Activated T-helper 9 cell treated with anti-CD3 and anti-CD28 coated beads, Interleukin-2, amount 50 U/mL, for 16 hours (primary cell): ENCODE measurements around the gene RAB11FIP3.
"Not testable (repeated sequence)": the region's sequence is repeated elsewhere in the genome, so short reads cannot be mapped to it uniquely, and the experiment has no call there.

Experiments
- DNase-seq: peaks from one replicate; pipeline ENCODE4 v3.0.0-alpha.2; 2020; ENCODE audit warnings: low read depth

Gene RAB11FIP3

GRCh38 chr16:467249-467871, 41.9 kb downstream of the RAB11FIP3 start:
- not testable (repeated sequence) for DNase-seq

DNA sequence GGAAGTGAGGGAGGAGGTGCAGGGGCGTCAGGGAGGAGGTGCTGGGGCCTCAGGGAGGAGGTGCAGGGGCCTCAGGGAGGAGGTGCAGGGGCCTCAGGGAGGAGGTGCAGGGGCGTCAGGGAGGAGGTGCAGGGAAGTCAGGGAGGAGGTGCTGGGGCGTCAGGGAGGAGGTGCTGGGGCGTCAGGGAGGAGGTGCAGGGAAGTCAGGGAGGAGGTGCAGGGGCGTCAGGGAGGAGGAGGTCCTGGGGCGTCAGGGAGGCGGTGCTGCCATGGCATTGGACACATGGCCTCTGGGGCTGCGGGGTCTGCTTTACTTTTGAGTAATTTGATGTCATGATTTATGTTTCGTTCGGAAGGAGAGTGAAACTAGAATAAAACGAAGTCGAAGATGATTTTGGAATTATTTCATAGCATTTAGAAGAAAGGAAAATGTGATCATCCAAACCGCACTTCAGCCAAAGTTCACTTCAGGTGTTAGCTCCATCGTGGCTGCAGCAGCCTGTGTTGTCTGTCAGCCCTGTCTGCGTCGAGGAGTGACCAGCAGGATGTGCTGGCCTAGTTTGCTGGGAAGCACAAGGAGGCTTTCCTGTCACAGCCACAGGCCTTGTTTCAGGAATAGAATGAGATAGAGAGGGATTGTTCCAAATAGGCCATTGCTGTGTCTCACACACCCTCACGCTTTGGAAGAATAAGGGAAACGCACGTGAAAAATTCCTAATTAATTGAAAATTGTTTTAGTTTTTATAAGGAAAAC, 42.8 kb downstream of the RAB11FIP3 start:
- no peak for DNase-seq

- not testable (repeated sequence) for DNase-seq
Measured at GRCh38 chr16:469459-469858, 44.0 kb downstream of the RAB11FIP3 start.

- no peak for DNase-seq
Measured at GRCh38 chr16:470418-470817, 45.0 kb downstream of the RAB11FIP3 start.

DNA sequence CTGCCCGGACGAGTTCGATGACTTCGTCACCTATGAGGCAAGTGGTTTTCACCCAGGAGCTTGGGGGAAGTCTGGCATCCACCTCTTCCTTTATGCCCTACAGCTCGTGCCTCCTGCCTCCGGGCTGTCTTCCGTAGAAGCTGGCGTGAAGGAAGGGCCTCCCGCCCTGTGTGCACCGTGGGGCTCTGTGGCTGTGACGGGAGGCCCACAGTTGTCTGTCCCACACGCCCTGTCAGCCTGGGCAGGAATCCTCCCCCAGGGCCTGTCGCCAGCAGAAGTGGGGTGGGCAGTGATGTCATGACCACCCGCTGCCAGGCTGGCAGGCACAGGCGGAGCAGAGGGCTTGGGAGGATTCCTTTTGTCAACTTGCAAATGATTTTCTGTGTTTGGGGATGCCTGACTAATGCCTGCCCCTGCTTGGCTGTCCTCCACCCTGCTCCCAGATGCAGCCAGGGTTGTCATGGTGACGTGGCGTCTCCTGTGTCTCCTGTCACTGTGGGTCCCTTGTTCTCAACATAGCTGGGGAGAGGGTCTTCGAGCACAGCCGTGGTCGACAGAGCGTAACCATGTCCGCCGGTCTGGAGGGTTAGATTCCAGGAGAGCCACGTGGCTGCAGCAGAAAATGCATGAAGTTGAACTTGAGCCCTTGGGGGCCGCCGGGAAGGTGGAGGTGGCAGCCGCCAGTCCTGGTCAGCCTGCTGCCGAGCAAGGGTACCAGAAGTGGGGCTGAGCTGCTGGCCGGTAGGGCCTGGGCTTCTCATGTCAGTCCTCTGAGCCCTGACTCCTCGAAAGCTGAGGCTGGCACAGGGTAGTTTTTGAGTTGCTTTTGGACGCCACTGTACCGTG, 46.1 kb downstream of the RAB11FIP3 start:
- DNase-seq: no peak

DNA sequence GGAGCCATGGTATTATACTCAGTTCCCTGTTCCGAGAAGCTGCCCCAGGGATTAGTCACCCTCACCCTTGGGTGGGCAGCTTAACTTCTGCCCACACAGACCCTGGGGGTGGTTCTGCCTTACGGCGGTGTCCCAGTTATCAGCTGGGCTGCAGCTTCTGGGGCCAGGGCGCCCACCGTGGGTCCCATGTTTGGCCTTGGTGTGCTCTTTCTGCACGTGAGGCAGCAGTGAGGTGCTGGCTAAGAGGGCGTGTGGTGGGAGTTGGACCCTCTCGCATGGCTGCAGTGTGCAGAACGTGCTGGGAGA, 46.7 kb downstream of the RAB11FIP3 start:
- DNase-seq: no peak

- DNase-seq: no peak
Measured at GRCh38 chr16:473046-474043, 47.9 kb downstream of the RAB11FIP3 start.

GRCh38 chr16:474420-475122, 49.1 kb downstream of the RAB11FIP3 start:
- no peak for DNase-seq

DNA sequence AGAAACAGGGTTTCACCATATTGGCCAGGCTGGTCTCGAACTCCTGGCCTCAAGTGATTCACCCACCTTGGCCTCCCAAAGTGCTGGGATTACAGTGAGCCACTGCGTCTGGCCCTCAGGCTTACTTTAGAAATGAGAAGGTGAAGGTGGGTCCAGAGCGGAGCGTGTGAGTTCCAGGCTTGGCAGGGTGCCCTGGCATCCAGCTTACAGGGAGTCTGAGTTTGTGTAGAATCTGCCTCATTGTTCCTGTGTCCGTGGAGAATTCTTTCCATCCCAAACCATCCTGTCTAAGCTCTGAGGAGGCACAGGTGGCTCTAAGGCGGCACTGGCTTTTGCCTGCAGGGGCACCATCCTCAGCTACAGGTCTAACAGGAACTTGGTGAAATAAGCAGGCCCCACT, 50.6 kb downstream of the RAB11FIP3 start:
- DNase-seq: no peak

DNA sequence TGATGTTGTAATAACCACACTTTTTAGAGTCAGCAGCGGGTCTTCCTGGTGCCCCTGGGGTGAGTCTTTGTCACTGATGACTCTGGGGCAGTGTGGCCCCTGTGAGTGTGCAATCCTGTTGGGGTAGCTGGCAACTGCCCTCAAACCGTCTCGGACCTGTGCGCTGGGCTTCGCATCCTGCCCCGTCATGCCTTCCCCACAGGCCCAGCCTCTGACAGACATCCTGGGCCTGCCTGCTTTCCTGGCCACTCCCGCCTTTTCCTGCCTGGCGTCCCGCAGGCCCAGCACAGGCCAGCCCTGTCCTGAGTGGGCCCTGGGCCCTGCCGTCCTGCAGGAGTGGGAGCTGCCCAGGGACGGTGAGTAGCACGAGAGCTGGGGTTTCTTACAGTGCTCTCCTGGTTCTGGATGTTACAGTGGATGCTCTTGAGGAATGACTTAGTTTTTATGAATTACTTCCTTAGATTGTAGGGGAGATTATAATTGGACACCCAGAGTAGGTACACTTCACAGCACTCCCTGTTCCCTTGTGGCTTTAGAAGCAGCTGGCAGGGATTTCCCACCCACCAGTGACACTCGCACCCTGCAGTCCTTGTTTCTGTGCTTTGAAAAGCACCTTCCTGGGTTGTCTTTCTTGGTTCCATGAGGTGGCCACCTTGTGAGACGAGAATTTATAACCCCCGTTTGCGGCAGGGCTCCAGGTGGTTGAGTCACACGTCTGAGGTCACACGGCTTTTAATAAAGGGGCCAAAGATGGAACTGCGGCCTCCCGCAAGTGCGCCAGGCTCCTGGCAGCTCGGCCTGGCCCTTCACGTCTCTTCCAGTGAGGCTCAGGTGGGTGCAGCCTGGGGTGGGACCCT, 52.1 kb downstream of the RAB11FIP3 start:
- no peak for DNase-seq

- not testable (repeated sequence) for DNase-seq
Measured at GRCh38 chr16:478287-478686, 52.8 kb downstream of the RAB11FIP3 start.

DNA sequence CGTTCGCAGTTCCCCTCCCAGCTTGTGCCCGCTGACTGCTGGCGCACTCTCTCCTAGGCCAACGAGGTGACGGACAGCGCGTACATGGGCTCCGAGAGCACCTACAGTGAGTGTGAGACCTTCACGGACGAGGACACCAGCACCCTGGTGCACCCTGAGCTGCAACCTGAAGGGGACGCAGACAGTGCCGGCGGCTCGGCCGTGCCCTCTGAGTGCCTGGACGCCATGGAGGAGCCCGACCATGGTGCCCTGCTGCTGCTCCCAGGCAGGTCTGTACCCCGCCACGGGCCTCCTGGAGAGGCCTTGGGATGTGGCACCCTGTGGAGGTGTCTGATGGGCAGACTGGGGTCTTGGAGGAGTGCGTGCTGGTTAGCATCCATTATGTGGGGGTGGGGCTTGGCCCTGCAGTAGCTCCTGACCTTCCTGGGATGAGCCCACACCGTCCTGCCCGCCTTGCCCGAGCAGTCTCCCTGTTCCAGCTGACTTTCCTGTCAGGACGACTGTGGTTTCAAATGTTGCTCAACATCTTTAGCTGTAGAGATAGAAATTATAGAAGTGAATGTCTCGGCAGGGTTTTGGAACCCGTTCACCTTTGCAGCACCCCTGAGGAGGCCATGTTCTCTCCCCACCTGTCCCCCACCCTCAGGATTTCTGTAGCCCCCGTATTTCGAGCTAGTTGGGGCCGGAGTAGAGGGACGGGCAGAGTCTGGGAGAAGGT, 57.2 kb downstream of the RAB11FIP3 start:
- no peak for DNase-seq

DNA sequence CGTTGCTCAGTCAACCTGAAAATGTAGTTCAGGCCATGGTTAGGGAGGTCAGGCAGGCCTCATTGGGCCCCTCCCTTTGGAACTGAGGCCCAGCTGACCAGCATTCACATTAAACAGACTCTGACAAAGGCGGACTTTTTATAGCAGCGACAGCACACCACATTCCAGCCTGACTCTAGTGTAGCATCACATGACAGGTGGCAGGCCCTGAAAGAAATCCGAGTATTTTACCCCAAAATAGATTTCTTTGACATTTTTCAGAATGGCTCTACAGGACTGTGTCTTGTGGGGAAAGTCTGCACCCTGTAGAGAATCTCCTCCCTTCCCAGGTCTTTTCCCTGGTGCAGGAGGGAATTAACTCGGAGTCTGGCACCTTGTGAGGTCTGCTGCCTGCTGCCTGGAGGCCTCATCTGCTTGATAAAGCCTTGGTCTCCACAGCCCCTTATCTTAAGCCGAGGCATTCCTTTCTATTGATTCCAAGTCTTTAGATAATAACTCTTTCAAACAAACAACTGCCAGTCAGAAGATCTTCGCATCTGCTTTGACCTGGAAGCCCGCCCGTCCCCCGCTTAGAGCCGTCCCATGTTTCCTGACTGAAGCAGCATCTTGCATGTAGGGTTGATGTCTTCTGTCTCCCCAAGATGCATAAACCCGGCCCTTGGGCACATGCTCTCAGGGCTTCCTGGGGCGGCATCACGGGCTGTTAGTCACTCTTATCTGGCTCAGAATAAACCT, 58.1 kb downstream of the RAB11FIP3 start:
- DNase-seq: no peak

DNA sequence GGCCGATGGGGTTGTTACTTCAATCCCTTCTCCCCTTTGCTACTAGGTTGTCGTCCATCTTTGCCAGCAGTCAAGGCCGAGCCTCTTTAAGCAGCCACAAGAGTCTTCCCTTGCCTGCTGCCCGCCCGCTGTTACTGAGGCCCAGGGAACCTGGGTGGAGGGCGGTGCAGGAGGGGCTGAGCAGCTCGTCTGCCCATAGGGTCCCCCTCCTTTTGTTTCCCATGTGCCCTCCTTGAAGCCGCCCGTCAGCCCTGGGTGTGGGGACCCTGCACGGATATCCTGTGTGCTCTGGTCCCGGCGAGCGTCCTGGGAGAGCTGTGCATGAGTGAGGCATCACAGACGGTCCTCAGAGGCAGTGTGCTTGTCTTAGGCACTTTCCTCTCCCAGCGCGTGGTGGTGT, 64.2 kb downstream of the RAB11FIP3 start:
- no peak for DNase-seq

DNA sequence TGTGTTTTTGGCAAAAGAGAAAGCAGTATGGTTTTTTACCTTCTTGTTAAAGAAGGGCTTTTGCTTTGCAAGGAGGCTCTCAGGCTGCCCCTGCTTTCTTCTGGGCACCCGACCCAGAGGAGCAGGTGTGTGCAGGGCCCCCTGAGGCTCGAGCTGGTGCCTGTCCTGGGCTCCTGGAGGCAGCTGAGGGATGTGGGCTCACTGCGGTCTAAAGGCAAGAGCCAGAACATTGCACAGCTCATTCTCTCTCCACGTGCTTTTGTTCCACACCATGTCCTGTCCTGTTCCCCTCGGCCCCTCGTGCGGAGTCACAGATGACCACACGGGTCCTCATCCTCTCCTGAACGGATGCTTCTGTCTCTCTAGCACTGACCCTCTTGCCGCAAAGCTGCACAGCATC, 65.3 kb downstream of the RAB11FIP3 start:
- DNase-seq: no peak

DNA sequence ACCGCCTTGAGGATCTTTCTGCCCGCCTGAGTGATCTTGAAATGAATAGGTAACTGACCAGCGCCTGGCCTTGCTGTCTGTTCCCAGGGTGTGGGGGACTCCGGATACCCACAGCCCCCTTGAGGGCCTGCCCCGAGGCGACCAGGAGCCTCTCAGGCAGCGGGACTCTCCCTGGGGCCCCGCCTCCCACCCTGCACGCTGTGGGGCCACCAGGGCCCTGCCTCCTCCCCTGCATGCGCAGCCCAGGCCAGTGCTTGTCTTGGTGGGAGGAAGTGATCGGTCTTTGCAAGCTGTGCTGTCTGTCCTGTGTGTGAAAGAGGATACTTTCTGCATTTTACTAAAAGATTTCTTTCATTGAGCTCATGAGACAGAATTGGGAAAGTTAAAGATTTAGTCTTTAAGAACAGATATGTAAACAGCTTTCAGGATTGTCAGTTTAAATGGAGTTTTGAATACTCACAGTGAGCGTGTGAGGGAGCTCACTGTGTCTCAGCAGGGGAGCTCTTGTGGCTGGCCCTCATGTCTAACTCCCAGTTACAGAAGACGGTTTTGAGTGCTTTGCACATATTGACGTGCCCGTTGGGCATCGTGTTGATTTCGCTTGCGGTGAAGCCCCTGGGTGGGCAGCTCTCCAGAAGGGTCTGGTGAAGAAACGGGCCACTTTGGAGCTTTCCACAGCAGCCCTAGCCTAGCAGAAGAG, 65.9 kb downstream of the RAB11FIP3 start:
- DNase-seq: no peak

DNA sequence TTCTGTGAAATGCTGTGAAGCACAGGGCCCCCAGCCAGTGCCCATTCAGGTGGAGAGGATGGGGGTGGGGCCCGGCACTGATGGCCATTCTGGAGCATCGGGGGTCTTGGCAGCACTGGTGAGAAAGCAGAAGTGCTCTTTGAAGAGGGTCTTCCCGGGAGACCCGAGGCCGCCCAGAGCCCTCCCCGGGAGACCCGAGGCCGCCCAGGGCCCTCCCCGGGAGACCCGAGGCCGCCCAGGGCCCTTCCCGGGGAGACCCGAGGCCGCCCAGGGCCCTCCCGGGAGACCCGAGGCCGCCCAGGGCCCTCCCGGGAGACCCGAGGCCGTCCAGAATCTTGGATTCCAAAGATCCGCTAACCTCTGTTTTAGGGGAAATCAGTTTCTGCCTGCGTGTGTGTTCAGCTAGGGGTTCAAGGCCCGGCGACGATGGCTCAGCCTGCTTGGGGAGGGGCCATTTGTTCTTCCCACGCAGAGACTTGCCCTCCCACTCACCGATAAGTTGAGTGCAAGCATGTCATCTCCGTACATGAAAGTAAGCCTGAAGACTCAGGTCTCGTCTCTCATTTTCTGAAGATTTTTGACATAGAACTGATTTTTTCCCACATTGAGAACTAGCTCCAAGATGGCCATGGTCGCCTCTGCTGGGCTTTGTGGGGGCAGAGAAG, 66.9 kb downstream of the RAB11FIP3 start:
- DNase-seq: no peak

DNA sequence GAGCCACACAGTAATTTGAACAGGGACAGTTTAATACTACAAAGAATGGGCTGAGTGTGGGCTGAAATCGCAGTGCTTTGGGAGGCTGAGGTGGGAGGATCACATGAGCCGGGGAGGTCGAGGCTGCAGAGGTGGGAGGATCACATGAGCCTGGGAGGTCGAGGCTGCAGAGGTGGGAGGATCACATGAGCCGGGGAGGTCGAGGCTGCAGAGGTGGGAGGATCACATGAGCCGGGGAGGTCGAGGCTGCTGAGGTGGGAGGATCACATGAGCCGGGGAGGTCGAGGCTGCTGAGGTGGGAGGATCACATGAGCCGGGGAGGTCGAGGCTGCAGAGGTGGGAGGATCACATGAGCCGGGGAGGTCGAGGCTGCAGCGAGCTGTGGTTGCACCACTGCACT, 69.2 kb downstream of the RAB11FIP3 start:
- not testable (repeated sequence) for DNase-seq
